PFSK-1 (cell line): ENCODE measurements around the gene CCDC33.

Source experiments
- FOXP2 ChIP-seq: optimal IDR thresholded peaks from 2 replicates; pipeline ENCODE3; 2011; ENCODE audit warnings: borderline replicate concordance, control low read depth, inconsistent platforms; ENCODE audit not compliant: insufficient read depth; ENCODE audit errors: extremely low read length, extremely low read depth
- POLR2AphosphoS5 ChIP-seq: IDR thresholded peaks from 2 replicates; pipeline ENCODE4 v1.6.1; 2012; ENCODE audit warnings: low read depth, mild to moderate bottlenecking, control low read depth, low read length, moderate library complexity
- REST ChIP-seq, 2 experiments: IDR thresholded peaks; 2 replicates each; pipeline versions ENCODE4 v1.6.1 to v1.8.0; 2011 to 2012; ENCODE audit warnings: low read depth in 2 of 2, low read length in 2 of 2, control low read depth in 1 of 2, inconsistent platforms in 1 of 2, mild to moderate bottlenecking in 1 of 2, moderate library complexity in 1 of 2; ENCODE audit not compliant: insufficient read depth in 1 of 2
- SIN3A ChIP-seq: IDR thresholded peaks from 2 replicates; pipeline ENCODE4 v1.6.1; 2012; ENCODE audit warnings: mild to moderate bottlenecking, low read length, moderate library complexity, borderline replicate concordance; ENCODE audit not compliant: insufficient read depth
- TAF1 ChIP-seq: IDR thresholded peaks from 2 replicates; pipeline ENCODE4 v1.6.1; 2012; ENCODE audit warnings: low read length, control low read depth, borderline replicate concordance; ENCODE audit not compliant: insufficient read depth

CCDC33 gene

GRCh38 chr15:74362482-74362881, 126.4 kb downstream of the CCDC33 start:
- no peak for TF ChIP-seq TAF1
- TF ChIP-seq POLR2AphosphoS5 = no peak
- no peak for TF ChIP-seq REST (IDR thresholded peaks at IDR 0.05; ENCODE audit: insufficient read depth in 1 of 2, low read depth in 2 of 2, low read length in 2 of 2)
- no peak for TF ChIP-seq FOXP2
- TF ChIP-seq SIN3A = no peak

- no peak for TF ChIP-seq REST (IDR thresholded peaks at IDR 0.05; ENCODE audit: insufficient read depth in 1 of 2, low read depth in 2 of 2, low read length in 2 of 2)
- no peak for TF ChIP-seq TAF1
- no peak for TF ChIP-seq FOXP2
- no peak for TF ChIP-seq POLR2AphosphoS5
- TF ChIP-seq SIN3A = no peak
Measured at GRCh38 chr15:74364936-74365597, 128.9 kb downstream of the CCDC33 start.

- no peak for TF ChIP-seq FOXP2
- no peak for TF ChIP-seq REST (IDR thresholded peaks at IDR 0.05; ENCODE audit: insufficient read depth in 1 of 2, low read depth in 2 of 2, low read length in 2 of 2)
- no peak for TF ChIP-seq POLR2AphosphoS5
- no peak for TF ChIP-seq SIN3A
- TF ChIP-seq TAF1 = no peak
Measured at GRCh38 chr15:74365598-74366445, 129.7 kb downstream of the CCDC33 start.

- no peak for TF ChIP-seq SIN3A
Measured at GRCh38 chr15:74367296-74367854, 131.2 kb downstream of the CCDC33 start, which contains the start of gene CYP11A1. TSS of gene CYP11A1 (minus strand) at chr15:74367646. CDS start at chr15:74367585, 61 bp downstream.

- TF ChIP-seq FOXP2 (no peak), SIN3A (no peak), TAF1 (no peak), REST (IDR thresholded peaks at IDR 0.05; ENCODE audit: insufficient read depth in 1 of 2, low read depth in 2 of 2, low read length in 2 of 2) (no peak), POLR2AphosphoS5 (no peak)
Measured at GRCh38 chr15:74368121-74368520, 132.0 kb downstream of the CCDC33 start.
